H1 (cell line): ENCODE data around the gene LRRC63. TPM values are rescaled to one million over a fixed set of nuclear protein-coding genes. Genes with fewer than 3 reads are reported as not detected.

ENCODE experiments used
- CTCF ChIA-PET: fragments of 300-600 bp; sonication (Branson Sonifier 250); formaldehyde crosslinking; loops from one replicate; lab custom pipeline; 2021; ENCODE audit not compliant: partially characterized antibody; lab: Charles Lee
- POLR2A ChIA-PET: fragments of 300-600 bp; sonication (Branson Sonifier 250); formaldehyde crosslinking; loops from one replicate; lab custom pipeline; 2021; ENCODE audit warnings: inconsistent platforms; ENCODE audit not compliant: partially characterized antibody; lab: Charles Lee
- DNase-seq, 2 experiments: peaks; one replicate each; pipeline versions ENCODE4 v3.0.0 to v3.0.0-alpha.2; 2010 to 2022; ENCODE audit warnings: low spot score in 2 of 2, low read depth in 1 of 2, mixed read lengths in 1 of 2
- FAIRE-seq: peaks from 2 replicates; lab custom pipeline; 2011; peaks lifted over from hg19 to GRCh38; lab: Jason Lieb, UNC
- H2AFZ ChIP-seq: 2 replicates; pipeline ENCODE4 v1.8.1; 2012; ENCODE audit warnings: low read length, inconsistent platforms
- H2AK5ac ChIP-seq: 2 replicates; pipeline ENCODE4 v1.6.1; 2013; ENCODE audit warnings: low read depth, low read length
- H2BK120ac ChIP-seq: replicated peaks from 2 replicates; pipeline ENCODE3; 2013; ENCODE audit warnings: low read depth, low read length, inconsistent platforms
- H2BK12ac ChIP-seq: 2 replicates; pipeline ENCODE4 v1.6.1; 2013; ENCODE audit warnings: low read depth, low read length
- H2BK15ac ChIP-seq: 2 replicates; pipeline ENCODE4 v1.6.1; 2013; ENCODE audit warnings: low read length
- H2BK20ac ChIP-seq: 2 replicates; pipeline ENCODE4 v1.6.1; 2013; ENCODE audit warnings: low read length
- H2BK5ac ChIP-seq: 2 replicates; pipeline ENCODE4 v1.6.1; 2013; ENCODE audit warnings: low read depth, low read length
- H3K14ac ChIP-seq: 2 replicates; pipeline ENCODE4 v1.6.1; 2013; ENCODE audit warnings: inconsistent platforms; ENCODE audit not compliant: insufficient read length
- H3K18ac ChIP-seq: 2 replicates; pipeline ENCODE4 v1.6.1; 2013; ENCODE audit warnings: low read length; ENCODE audit errors: extremely low read depth
- H3K23ac ChIP-seq: 2 replicates; pipeline ENCODE4 v1.6.1; 2013; ENCODE audit warnings: inconsistent platforms; ENCODE audit not compliant: insufficient read length
- H3K23me2 ChIP-seq: 2 replicates; pipeline ENCODE4 v1.6.1; 2013; ENCODE audit warnings: low read depth, low read length
- H3K27ac ChIP-seq: 2 replicates; pipeline ENCODE4 v1.6.1; 2011; ENCODE audit warnings: low read depth, low read length, inconsistent platforms
- H3K27me3 ChIP-seq, 4 experiments: replicated peaks in 1 of 4; 1 replicate in 1 of 4; 2 replicates in 3 of 4; pipeline versions ENCODE4 v1.6.1 to v1.8.1; 2011 to 2013; ENCODE audit warnings: low read length in 3 of 4, mild to moderate bottlenecking in 3 of 4, inconsistent platforms in 2 of 4, mixed read lengths in 2 of 4, moderate library complexity in 1 of 4; ENCODE audit not compliant: control insufficient read depth in 3 of 4, insufficient read depth in 3 of 4; ENCODE audit errors: extremely low read depth in 1 of 4
- H3K36me3 ChIP-seq, 4 experiments: 2 replicates each; pipeline versions ENCODE4 v1.6.1 to v1.8.1; 2011 to 2013; ENCODE audit warnings: mild to moderate bottlenecking in 4 of 4, low read length in 3 of 4, moderate library complexity in 2 of 4, control low read depth in 1 of 4, inconsistent platforms in 1 of 4; ENCODE audit not compliant: insufficient read depth in 4 of 4, control insufficient read depth in 2 of 4
- H3K4ac ChIP-seq: replicated peaks from 2 replicates; pipeline ENCODE3; 2013; ENCODE audit warnings: low read length, low read depth, mixed read lengths, inconsistent platforms; ENCODE audit not compliant: insufficient read length
- H3K4me1 ChIP-seq, 4 experiments: replicated peaks in 1 of 4; 1 replicate in 1 of 4; 2 replicates in 3 of 4; pipeline versions ENCODE4 v1.6.1 to v1.8.1; 2011 to 2013; ENCODE audit warnings: low read length in 3 of 4, inconsistent platforms in 2 of 4, mixed read lengths in 1 of 4; ENCODE audit not compliant: insufficient read depth in 4 of 4, control insufficient read depth in 3 of 4
- H3K4me2 ChIP-seq, 2 experiments: 2 replicates each; pipeline versions ENCODE4 v1.6.1 to v1.8.1; 2011 to 2013; ENCODE audit warnings: low read depth in 2 of 2, low read length in 2 of 2, control low read depth in 1 of 2, inconsistent platforms in 1 of 2, mild to moderate bottlenecking in 1 of 2; ENCODE audit not compliant: insufficient read depth in 1 of 2
- H3K4me3 ChIP-seq, 4 experiments: fragments of 200-600, 300-600 bp in 1 of 4; sonication (generic), shearing (Covaris generic), sonication (Bioruptor Twin) in 1 of 4; 2 replicates each; pipeline versions ENCODE4 v1.5.1 to v1.8.1; 2011 to 2016; ENCODE audit warnings: low read length in 4 of 4, low read depth in 3 of 4, control low read depth in 2 of 4, inconsistent platforms in 2 of 4, mild to moderate bottlenecking in 2 of 4, mixed read lengths in 1 of 4, moderate library complexity in 1 of 4; ENCODE audit not compliant: insufficient read depth in 2 of 4; ENCODE audit errors: extremely low read depth in 1 of 4
- H3K56ac ChIP-seq: replicated peaks from 2 replicates; pipeline ENCODE3; 2013; ENCODE audit warnings: low read depth, mild to moderate bottlenecking, mixed read lengths, low read length, inconsistent platforms; ENCODE audit not compliant: insufficient read length
- H3K79me1 ChIP-seq: 2 replicates; pipeline ENCODE4 v1.6.1; 2013; ENCODE audit warnings: low read depth, low read length, control low read depth
- H3K79me2 ChIP-seq, 2 experiments: 2 replicates each; pipeline versions ENCODE4 v1.6.1 to v1.8.1; 2012 to 2013; ENCODE audit warnings: low read length in 2 of 2, mild to moderate bottlenecking in 2 of 2, inconsistent platforms in 1 of 2; ENCODE audit not compliant: insufficient read depth in 2 of 2, control insufficient read depth in 1 of 2
- H3K9ac ChIP-seq, 4 experiments: replicated peaks in 1 of 4; 1 replicate in 1 of 4; 2 replicates in 3 of 4; pipeline versions ENCODE4 v1.6.1 to v1.8.1; 2011 to 2013; ENCODE audit warnings: low read depth in 3 of 4, low read length in 3 of 4, control low read depth in 2 of 4, mild to moderate bottlenecking in 2 of 4, moderate library complexity in 2 of 4, inconsistent platforms in 1 of 4; ENCODE audit errors: extremely low read depth in 1 of 4
- H3K9me3 ChIP-seq, 2 experiments: 2 replicates each; pipeline versions ENCODE4 v1.6.1 to v1.8.1; 2012 to 2013; ENCODE audit warnings: mild to moderate bottlenecking in 2 of 2, moderate library complexity in 2 of 2, control low read depth in 1 of 2, inconsistent platforms in 1 of 2, low read depth in 1 of 2, low read length in 1 of 2, mixed read lengths in 1 of 2; ENCODE audit not compliant: insufficient read depth in 2 of 2
- H4K20me1 ChIP-seq, 2 experiments: replicated peaks in 1 of 2; 2 replicates each; pipeline versions ENCODE3 to v1.8.1; 2011 to 2013; ENCODE audit warnings: inconsistent platforms in 2 of 2, low read length in 2 of 2, mild to moderate bottlenecking in 1 of 2; ENCODE audit not compliant: insufficient read depth in 2 of 2, control insufficient read depth in 1 of 2
- H4K5ac ChIP-seq: 2 replicates; pipeline ENCODE4 v1.6.1; 2013; ENCODE audit warnings: low read length, low read depth, mixed read lengths, inconsistent platforms; ENCODE audit not compliant: insufficient read length
- H4K8ac ChIP-seq: 2 replicates; pipeline ENCODE4 v1.8.0; 2013; ENCODE audit warnings: mild to moderate bottlenecking, moderate library complexity, low read length, inconsistent platforms; ENCODE audit not compliant: insufficient read depth; ENCODE audit errors: extremely low read depth
- H4K91ac ChIP-seq: replicated peaks from 2 replicates; pipeline ENCODE3; 2013; ENCODE audit warnings: low read length, mixed read lengths, inconsistent platforms; ENCODE audit not compliant: insufficient read length
- ASH2L ChIP-seq: fragments of 200-600, 300-600 bp; sonication (generic); IDR thresholded peaks from one replicate; pipeline ENCODE4 v1.7.1; 2017; ENCODE audit warnings: low read length
- CBX8 ChIP-seq: fragments of 300-800, 300-1000 bp; sonication (generic); IDR thresholded peaks from 2 replicates; pipeline ENCODE4 v1.7.1; 2016; ENCODE audit warnings: low read depth, low read length, borderline replicate concordance
- CEBPB ChIP-seq: IDR thresholded peaks from 2 replicates; pipeline ENCODE4 v1.6.1; 2012; ENCODE audit warnings: low read depth, low read length
- CREB1 ChIP-seq: IDR thresholded peaks from 2 replicates; pipeline ENCODE4 v1.6.1; 2012; ENCODE audit warnings: inconsistent platforms
- CTBP2 ChIP-seq: IDR thresholded peaks from 2 replicates; pipeline ENCODE4 v1.7.0; 2011; ENCODE audit warnings: borderline replicate concordance, mild to moderate bottlenecking, moderate library complexity, mixed read lengths, low read length; ENCODE audit not compliant: insufficient read depth, insufficient read length
- EGR1 ChIP-seq: IDR thresholded peaks from 2 replicates; pipeline ENCODE4 v1.6.1; 2011; ENCODE audit warnings: low read depth, low read length, borderline replicate concordance
- KDM1A ChIP-seq: fragments of 200-600, 300-600 bp; sonication (generic); IDR thresholded peaks from 2 replicates; pipeline ENCODE4 v1.7.1; 2016; ENCODE audit warnings: mild to moderate bottlenecking, low read length, borderline replicate concordance
- POLR2A ChIP-seq, 2 experiments: IDR thresholded peaks; 1 replicate in 1 of 2; 2 replicates in 1 of 2; pipeline ENCODE4 v1.6.1; 2011; ENCODE audit warnings: low read depth in 2 of 2, low read length in 2 of 2, mild to moderate bottlenecking in 2 of 2; ENCODE audit errors: control extremely low read depth in 1 of 2
- SIN3A ChIP-seq, 2 experiments: IDR thresholded peaks in 1 of 2; conservative IDR thresholded peaks in 1 of 2; 2 replicates each; pipeline ENCODE4 v1.6.1; 2011 to 2012; ENCODE audit warnings: low read length in 2 of 2, improper control_type of control experiment in 1 of 2, low read depth in 1 of 2, mild to moderate bottlenecking in 1 of 2
- TCF12 ChIP-seq: IDR thresholded peaks from 2 replicates; pipeline ENCODE4 v1.6.1; 2011; ENCODE audit warnings: low read depth, mild to moderate bottlenecking, low read length
- WGBS, 2 experiments: shearing (Covaris generic) in 1 of 2; methylation state at CpG; one replicate each; pipeline versions ENCODE4 v1.1.6 to v1.1.7; 2013 to 2015; ENCODE audit warnings: low lambda C conversion rate in 2 of 2, mixed read lengths in 2 of 2, inconsistent platforms in 1 of 2, low coverage in 1 of 2, missing lambda C conversion rate in 1 of 2; ENCODE audit not compliant: insufficient replicate concordance in 2 of 2, insufficient coverage in 1 of 2, insufficient read length in 1 of 2; ENCODE audit errors: extremely low coverage in 1 of 2, missing lambda C conversion rate in 1 of 2; 5-methylcytosine and 5-hydroxymethylcytosine counted together
- polyA plus RNA-seq, 7 experiments: library from polyadenylated mRNA; depleted of rRNA in 3 of 7; stranded (reverse) in 5 of 7; unstranded in 2 of 7; fragments of >200 nt in 5 of 7; fragments of 200-250 nt in 2 of 7; gene quantifications; 1 replicate in 5 of 7; 2 replicates in 1 of 7; 4 replicates in 1 of 7; pipeline versions ENCODE4 v1.2.1 to v1.2.3, GENCODE V29; 2011 to 2013; ENCODE audit warnings: missing spikeins in 2 of 7, mixed read lengths in 2 of 7
- total RNA-seq: library from RNA; stranded (reverse); fragmentation: NEBNext Ultra II Directional; extraction: Animal tissue kit (Norgen Biotek cat#: 25700); gene quantifications from 2 replicates; pipeline ENCODE4 v1.2.1, GENCODE V29; 2021

The LRRC63 gene
- total and polyA plus RNA-seq, 2 of the 8 experiments (the other 6 are each of a cell fraction or from before 2014, with no cell fraction given), result not detected

GRCh38 chr13:46311217-46311616 lies 99.5 kb downstream of the LRRC63 start:
- H3K79me1 ChIP-seq, result no peaks in the 10 kb centered on the region
- DNase-seq, result no peak
- no peaks in the 10 kb centered on the region for H3K4me1 ChIP-seq
- H3K9me3 ChIP-seq, result no peaks in the 10 kb centered on the region
- no peak overlapping the region for H2BK5ac ChIP-seq
- H4K20me1 ChIP-seq, result no peaks in the 10 kb centered on the region
- H3K27ac ChIP-seq, result no peak overlapping the region
- H3K56ac ChIP-seq, result no peak overlapping the region
- H3K4me3 ChIP-seq, result no peak overlapping the region
- no peak overlapping the region for H3K9ac ChIP-seq
- H2BK12ac ChIP-seq, result no peak overlapping the region
- H2AFZ ChIP-seq, result no peak overlapping the region
- H3K27me3 ChIP-seq, result no peaks in the 10 kb centered on the region
- no peak overlapping the region for H2BK20ac ChIP-seq
- no peaks in the 10 kb centered on the region for H3K23me2 ChIP-seq
- no peak overlapping the region for H3K4ac ChIP-seq
- no peak overlapping the region for H2AK5ac ChIP-seq
- POLR2A ChIA-PET, result no interaction called here
- no peak overlapping the region for H4K91ac ChIP-seq
- TF ChIP-seq CTBP2, result no peak
- TF ChIP-seq TCF12, result no peak
- TF ChIP-seq EGR1, result no peak
- TF ChIP-seq CREB1, result no peak
- TF ChIP-seq CEBPB, result no peak
- no peak for TF ChIP-seq ASH2L
- no peak for TF ChIP-seq POLR2A (IDR thresholded peaks at IDR 0.05; ENCODE audit: control extremely low read depth in 1 of 2, low read depth in 2 of 2, low read length in 2 of 2)
- TF ChIP-seq KDM1A, result no peak
- no peak for TF ChIP-seq CBX8
- no peak for TF ChIP-seq SIN3A (conservative IDR thresholded peaks at IDR 0.05 in 1 of 2, IDR thresholded peaks at IDR 0.05 in 1 of 2; ENCODE audit: low read depth in 1 of 2, low read length in 2 of 2)
- H2BK15ac ChIP-seq, result no peak overlapping the region
- no peak overlapping the region for H2BK120ac ChIP-seq
- no peak overlapping the region for H4K8ac ChIP-seq
- CTCF ChIA-PET, result interaction anchor here (1.2 to 3.4 kb wide), 3 partner anchors 10 to 22 kb away, joined by 3 to 9 read pairs (median 4); no protein-coding TSS in a partner anchor
- H3K4me2 ChIP-seq, result no peak overlapping the region
- no peak overlapping the region for H4K5ac ChIP-seq
- no peaks in the 10 kb centered on the region for H3K36me3 ChIP-seq
- no peak overlapping the region for H3K18ac ChIP-seq
- WGBS, 2 experiments, result 89% methylated on average over 2 of the region's 2 CpGs; no CpG with 5 or more reads in 1 of the 2 experiments
- no peak overlapping the region for H3K14ac ChIP-seq
- no peak overlapping the region for H3K23ac ChIP-seq
- FAIRE-seq, result no peak
- no peaks in the 10 kb centered on the region for H3K79me2 ChIP-seq
